HG03575 (cell line): ENCODE data around the gene SARDH.
"Not testable (repeated sequence)": the region's sequence is repeated elsewhere in the genome, so short reads cannot be mapped to it uniquely, and the experiment has no call there.

Experiments
- ATAC-seq: cut with Tn5 transposase; IDR thresholded peaks from one replicate; pipeline ENCODE4 v1.9.1; 2021; ENCODE audit not compliant: unreplicated experiment, insufficient number of reproducible peaks, low FRiP score; ENCODE audit errors: extremely low read depth

SARDH gene

DNA sequence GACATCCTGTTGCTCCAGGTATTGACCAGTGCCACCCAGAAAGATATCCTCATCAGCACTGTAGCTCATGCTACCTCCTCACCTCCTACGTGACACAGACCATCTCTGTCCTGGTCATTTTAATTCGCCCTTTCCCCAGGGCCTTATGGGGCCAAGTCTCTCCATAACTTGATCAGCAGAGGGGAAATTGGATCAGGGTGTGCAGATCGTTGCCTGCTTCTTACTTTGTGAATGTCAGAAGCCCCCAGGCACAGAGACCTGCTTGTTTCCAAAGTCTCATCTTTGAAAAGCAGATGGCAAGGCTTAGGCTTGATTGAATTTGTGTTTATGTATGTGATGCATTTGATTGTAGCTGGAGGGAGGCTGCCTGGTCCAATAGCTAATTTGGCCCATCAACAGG is 110.8 kb downstream of the SARDH start:
- no peak for ATAC-seq

DNA sequence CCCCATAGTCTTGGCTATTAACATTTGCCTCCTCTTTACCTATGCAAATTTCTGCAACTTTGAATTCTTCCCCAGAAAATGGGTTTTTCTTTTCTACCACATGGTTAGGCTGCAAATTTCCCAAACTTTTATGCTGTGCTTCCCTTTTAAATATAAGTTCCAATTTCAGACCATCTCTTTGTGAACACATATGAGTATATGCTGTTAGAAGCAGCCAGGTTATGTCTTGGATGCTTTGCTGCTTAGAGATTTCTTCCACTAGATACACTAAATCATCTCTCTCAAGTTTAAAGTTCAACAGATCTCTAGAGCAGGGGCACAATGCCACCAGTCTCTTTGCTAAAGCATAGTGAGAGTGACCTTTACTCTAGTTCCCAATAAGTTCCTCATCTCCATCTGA is 112.1 kb downstream of the SARDH start:
- not testable (repeated sequence) for ATAC-seq

DNA sequence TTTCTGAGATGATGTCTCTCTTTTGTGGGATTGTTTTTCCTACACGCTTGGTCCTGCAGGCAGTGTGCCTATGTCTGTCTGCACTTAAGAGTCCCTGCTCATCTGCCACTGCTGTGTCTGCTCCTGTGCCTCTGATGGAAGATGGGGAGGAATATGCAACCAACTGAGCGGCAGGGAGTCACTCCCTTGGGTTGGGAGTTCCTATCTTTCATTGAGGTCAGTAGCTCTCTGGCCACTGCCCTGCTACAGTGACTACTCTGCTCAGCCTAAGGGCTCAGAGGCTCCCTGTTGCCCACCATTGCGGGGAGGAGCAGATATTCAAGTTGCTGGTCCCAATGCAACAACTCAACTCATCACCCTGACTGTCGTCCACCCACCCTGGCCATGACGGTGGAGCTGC is 115.6 kb downstream of the SARDH start:
- no peak for ATAC-seq

DNA sequence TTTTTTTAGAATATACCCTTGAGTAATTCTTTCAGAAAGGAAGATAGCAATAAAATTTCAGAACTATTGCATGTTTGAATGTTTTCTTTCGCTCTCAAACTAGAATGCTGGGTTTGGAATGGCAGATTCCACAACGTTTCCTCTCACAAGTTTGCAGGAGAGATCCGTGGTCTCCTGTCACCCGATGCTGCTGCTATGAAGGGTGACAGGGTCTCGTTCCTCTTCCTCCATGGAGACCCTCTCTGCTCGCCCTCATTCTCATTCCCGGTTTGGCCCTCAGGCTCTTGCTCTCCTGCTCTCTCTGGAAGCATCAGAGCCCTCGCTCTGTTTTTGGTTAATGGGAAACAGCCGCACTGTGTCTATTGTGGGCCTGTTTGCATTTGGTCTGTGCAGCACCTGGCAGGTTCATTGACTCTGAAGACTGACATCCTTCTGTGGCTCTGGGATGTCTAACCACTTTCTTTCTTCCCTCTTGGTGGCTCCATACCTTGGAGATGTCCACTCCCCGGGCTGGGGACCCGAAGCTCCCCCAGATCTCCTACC is 116.4 kb downstream of the SARDH start:
- ATAC-seq = no peak

DNA sequence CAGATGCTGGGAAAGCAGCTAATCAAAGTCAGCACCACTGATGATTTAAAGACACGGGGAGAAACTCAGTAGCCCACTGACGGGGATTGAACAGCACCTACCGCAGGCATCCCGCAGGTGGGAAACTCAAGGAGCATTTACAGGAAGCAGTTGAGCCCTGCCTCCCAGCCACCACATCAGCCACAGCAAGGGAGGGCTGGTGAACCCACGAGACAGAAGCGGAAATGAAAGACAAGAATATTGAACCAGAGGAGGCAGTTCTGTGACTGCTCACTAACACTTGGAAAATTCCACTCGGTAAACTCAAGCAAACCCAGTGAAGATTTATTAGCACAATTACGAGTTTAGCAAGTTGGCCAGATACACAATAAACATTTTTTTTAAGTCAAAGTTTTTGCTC is 118.4 kb downstream of the SARDH start:
- no peak for ATAC-seq

GRCh38 chr9:133618726-133619125 is 119.4 kb downstream of the SARDH start:
- ATAC-seq = no peak

DNA sequence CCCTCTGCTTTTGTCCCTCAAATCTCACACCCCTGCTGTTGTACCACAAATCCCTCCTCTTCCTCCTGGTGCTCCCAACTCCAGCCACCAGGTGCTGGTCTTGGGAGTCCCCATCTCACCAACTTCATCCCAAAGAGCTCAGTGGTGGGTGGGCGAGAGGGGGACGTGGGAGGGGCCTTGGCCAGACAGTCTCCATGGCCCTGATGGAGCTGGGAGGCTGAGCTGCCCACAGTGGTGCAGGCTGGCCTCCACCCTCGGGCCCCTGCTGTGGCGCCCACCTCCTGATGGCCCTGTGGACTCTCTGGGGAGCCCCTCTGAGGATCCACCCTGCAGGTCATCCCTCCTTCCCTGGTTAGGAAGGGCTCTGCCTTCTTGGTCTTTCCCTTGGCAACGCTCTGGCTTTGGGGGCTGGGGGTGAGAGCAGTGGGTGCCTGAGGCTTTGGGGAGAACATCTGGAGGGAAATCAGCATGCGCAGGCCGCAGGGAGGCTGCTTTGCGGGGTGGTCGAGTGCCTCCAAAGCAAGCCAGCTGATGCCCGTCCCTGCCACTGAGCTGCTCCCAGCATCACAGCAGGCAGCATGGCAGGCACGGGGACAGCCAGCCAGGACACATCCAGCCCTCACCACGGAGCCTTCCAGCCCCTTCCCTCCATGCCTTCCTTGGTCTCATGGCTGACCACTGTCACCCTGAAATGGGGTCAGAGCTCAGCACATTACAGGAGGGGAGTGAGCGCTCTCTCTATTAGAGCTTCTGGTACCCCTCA is 121.3 kb downstream of the SARDH start:
- ATAC-seq = no peak

DNA sequence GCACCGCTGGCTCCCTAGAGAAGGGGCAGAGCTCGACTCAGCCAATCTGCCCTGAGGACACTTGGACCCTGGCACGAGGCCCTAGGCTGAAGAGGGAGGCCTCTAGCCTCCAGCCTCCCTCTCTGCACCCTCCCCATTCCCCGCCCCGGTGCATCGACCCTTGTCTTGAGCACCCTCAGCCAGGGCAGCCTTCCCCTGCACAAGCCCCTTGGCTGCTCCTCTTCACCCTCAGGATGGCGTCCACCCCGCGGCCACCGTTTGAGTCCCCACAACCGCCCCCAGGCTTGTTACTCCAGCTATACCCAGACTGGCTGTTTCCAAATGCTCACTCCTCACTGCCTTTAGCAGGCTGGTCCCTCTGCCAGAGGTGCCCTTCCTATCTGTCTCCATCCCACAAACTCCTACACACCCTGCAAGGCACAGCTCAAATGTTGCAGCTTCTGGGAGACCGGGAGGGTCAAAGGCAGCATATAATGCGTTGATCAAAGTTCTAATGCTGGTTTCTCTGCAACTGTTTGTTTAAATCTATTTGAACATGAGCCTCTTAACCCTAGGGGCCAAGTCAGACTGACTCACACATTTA is 122.5 kb downstream of the SARDH start:
- ATAC-seq = no peak

DNA sequence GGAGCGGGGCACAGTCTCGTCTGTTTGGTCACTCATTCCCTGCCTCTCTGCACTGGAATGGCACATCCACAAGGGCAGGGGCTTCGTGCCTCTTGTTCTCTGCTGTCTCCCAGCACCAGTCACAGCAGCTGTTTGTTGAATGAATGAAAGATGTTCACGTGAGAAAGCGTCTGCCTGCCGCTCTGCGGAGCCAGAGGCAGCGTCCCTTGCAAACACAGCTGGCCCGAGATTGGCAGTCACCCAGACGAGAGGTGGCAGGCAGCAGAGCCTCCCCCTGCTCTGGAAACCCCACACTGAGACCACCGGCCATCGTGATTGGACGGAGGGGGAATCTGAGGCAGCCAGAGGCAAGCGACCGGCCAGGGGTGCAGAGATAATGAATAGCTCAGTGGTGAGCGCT is 123.0 kb downstream of the SARDH start:
- ATAC-seq = no peak

DNA sequence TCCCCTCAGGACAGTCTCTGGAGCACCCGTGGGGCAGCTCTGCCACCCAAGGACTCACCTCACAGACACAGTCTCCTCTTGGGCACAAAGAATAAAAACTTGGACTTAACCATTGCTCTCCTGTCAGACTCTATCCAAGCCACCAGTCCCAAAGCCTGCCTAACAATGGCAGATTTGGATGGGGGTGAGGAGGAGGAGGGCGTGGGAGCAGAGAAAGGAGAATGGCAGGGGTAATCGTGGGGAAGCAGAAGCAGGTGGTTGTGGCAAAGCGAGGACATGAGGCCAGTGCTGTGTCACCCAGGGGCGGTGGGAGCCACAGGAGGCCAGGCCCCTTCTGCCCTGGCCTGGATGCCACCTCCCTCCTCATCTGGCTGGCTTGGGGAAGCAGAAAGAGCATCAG is 123.5 kb downstream of the SARDH start:
- no peak for ATAC-seq

GRCh38 chr9:133614056-133614455 is 124.1 kb downstream of the SARDH start:
- no peak for ATAC-seq
